Measurements from ENCODE around the gene APCDD1.

APCDD1 gene

GRCh38 chr18:10442551-10442971 lies 11.9 kb upstream of the APCDD1 start:
- in situ Hi-C loops (cut with MboI; ENCODE audit: low sequenced_read_pairs, unreplicated experiment), result no loop called here
- no peak for TF ChIP-seq CTCF (IDR thresholded peaks at IDR 0.05; ENCODE audit: borderline replicate concordance, control extremely low read depth, extremely low read depth, insufficient read depth, missing control alignments)
- DNase-seq (ENCODE audit: low spot score), result no peak

GRCh38 chr18:10443001-10443400 lies 11.4 kb upstream of the APCDD1 start:
- in situ Hi-C loops (cut with MboI; ENCODE audit: low sequenced_read_pairs, unreplicated experiment), result no loop called here
- TF ChIP-seq CTCF (IDR thresholded peaks at IDR 0.05; ENCODE audit: borderline replicate concordance, control extremely low read depth, extremely low read depth, insufficient read depth, missing control alignments), result no peak

GRCh38 chr18:10444314-10445006 lies 10.0 kb upstream of the APCDD1 start:
- in situ Hi-C loops (cut with MboI; ENCODE audit: low sequenced_read_pairs, unreplicated experiment), result no loop called here
- TF ChIP-seq CTCF (IDR thresholded peaks at IDR 0.05; ENCODE audit: borderline replicate concordance, control extremely low read depth, extremely low read depth, insufficient read depth, missing control alignments), result no peak
- no peak for DNase-seq (ENCODE audit: low spot score)

More at GRCh38 chr18:10443001-10443400, 11.4 kb upstream of the APCDD1 start:
- DNase-seq (ENCODE audit: low spot score), result no peak

GRCh38 chr18:10449396-10449795 lies 5.0 kb upstream of the APCDD1 start:
- DNase-seq (ENCODE audit: low spot score), result no peak
- in situ Hi-C loops (cut with MboI; ENCODE audit: low sequenced_read_pairs, unreplicated experiment), result no loop called here

GRCh38 chr18:10450986-10451385 lies 3.4 kb upstream of the APCDD1 start:
- TF ChIP-seq CTCF (IDR thresholded peaks at IDR 0.05; ENCODE audit: borderline replicate concordance, control extremely low read depth, extremely low read depth, insufficient read depth, missing control alignments), result no peak
- in situ Hi-C loops (cut with MboI; ENCODE audit: low sequenced_read_pairs, unreplicated experiment), result no loop called here
- no peak for DNase-seq (ENCODE audit: low spot score)

More at GRCh38 chr18:10449396-10449795, 5.0 kb upstream of the APCDD1 start:
- TF ChIP-seq CTCF (IDR thresholded peaks at IDR 0.05; ENCODE audit: borderline replicate concordance, control extremely low read depth, extremely low read depth, insufficient read depth, missing control alignments), result no peak

GRCh38 chr18:10453261-10453805 lies 1.1 kb upstream of the APCDD1 start:
- no peak for TF ChIP-seq CTCF (IDR thresholded peaks at IDR 0.05; ENCODE audit: borderline replicate concordance, control extremely low read depth, extremely low read depth, insufficient read depth, missing control alignments)
- DNase-seq (ENCODE audit: low spot score), result no peak
- in situ Hi-C loops (cut with MboI; ENCODE audit: low sequenced_read_pairs, unreplicated experiment), result no loop called here

Data from GM13976 (cell line).